GM18499 (cell line): ENCODE results near the gene RDX.
"Not testable (repeated sequence)": the region's sequence is repeated elsewhere in the genome, so short reads cannot be mapped to it uniquely, and the experiment has no call there.

Source experiments
- ATAC-seq: cut with Tn5 transposase; IDR thresholded peaks from one replicate; pipeline ENCODE4 v1.9.1; 2021; ENCODE audit warnings: moderate number of reproducible peaks; ENCODE audit not compliant: insufficient read depth, unreplicated experiment

Gene RDX

GRCh38 chr11:110306019-110306388, 9.6 kb upstream of the RDX start:
- not testable (repeated sequence) for ATAC-seq

DNA sequence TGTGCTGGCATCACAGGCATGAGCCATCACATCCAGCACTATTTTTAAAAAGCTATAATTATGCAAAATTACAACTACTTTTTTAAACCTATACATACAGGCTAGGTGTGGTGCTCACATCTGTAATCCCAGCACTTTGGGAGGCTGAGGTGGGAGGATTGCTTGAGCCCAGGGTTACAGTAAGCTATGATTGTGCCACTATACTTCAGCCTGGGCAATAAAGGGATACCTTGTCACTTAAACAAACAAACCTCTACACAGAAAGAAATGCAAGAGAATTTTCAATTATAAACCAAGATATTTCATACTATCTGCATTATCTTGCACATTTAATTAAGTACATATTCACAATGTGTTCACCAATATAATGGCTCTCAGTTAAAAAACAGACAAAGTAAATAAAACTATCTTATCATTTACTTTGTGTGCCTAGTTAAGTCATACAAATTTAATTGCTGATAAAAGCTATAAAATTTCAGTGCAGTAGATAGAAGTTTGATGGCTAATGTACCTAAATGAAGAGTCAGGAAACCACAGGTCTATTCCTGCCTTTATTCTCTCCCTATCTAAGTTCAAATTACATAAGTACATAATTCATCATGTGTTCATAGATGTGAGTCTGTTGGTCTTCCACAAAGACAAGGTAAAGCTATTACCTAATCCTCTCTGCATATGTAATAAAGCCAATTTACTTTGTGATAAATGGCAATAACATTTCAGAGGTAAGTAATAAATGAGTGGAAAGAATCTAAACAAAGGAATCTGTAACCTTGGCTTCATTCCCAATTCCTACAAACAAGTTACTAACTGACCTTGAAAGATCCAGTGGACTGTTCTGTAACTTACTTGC, 9.0 kb upstream of the RDX start:
- no peak for ATAC-seq

- ATAC-seq = no peak
Measured at GRCh38 chr11:110303414-110303826, 7.0 kb upstream of the RDX start.

GRCh38 chr11:110301577-110301976, 5.2 kb upstream of the RDX start:
- no peak for ATAC-seq

DNA sequence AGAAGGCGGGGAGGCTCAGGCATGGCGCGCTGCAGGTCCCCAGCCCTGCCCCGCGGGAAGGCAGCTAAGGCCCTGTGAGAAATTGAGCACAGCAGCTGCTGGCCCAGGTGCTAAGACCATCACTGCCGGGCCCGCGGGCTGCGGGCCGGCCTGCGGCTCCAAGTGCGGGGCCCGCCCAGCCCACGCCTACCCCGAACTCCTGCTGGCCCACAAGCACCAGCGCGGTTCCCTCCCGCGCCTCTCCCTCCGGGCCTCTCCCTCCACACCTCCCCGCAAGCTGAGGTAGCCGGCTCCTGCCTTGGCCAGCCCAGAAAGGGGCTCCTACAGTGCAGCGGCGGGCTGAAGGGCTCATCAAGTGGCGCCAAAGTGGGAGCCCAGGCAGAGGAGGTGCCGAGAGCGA, 4.6 kb upstream of the RDX start:
- ATAC-seq = no peak

DNA sequence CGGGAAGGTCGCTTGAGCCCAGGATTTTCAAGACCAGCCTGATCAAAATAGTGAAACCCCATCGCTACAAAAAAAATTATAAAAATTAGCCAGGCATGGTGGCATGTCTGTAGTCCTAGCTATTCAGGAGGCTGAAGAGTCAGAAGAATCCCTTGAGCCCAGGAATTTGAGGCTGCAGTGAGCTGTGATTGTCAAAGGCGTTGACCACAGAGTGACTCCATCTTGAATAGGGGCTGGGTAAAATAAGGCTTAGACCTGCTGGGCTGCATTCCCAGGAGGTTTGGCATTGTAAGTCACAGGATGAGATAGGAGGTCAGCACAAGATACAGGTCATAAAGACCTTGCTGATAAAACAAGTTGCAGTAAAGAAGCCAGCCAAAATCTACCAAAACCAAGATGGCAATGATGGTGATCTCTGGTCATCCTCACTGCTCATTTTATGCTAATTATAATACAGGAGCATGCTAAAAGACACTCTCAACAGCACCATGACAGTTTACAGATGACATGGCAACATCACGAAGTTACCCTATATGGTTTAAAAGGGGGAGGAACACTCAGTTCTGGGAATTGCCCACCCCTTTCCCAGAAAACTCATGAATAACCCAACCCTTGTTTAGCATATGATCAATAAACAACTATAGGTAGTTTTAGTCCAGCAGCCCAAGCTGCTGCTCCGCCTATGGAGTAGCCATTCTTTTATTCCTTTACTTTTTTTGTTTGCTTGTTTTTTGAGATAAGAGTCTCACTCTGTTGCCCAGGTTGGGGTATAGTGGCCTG, 2.8 kb upstream of the RDX start:
- no peak for ATAC-seq

- ATAC-seq = no peak
Measured at GRCh38 chr11:110298301-110298765, 1.9 kb upstream of the RDX start.

- no peak for ATAC-seq
Measured at GRCh38 chr11:110297726-110298300, 1.4 kb upstream of the RDX start.

GRCh38 chr11:110297076-110297725, 787 bp upstream of the RDX start:
- ATAC-seq = no peak

- peak; percentile 56 for ATAC-seq
Measured at GRCh38 chr11:110295531-110296225, 736 bp downstream of the RDX start.

DNA sequence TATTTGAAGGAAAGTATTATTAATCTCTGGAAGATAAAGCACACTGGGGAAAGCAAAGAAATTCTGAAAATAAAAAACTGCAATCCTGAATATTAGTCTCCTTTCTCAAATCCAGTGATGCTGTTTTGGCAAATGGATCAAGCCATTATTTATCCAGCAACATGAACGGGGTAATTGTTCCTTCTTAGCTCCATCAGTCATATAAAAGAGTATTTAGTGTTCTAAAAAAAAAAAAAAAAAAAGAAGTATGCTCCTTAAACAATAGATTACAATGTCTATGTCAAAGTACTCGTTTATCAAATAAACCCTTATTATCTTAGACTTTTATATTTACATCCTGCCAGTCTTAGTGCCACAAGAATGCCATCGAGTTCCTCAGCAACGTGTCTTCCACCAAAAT, 1.3 kb downstream of the RDX start:
- ATAC-seq = no peak

DNA sequence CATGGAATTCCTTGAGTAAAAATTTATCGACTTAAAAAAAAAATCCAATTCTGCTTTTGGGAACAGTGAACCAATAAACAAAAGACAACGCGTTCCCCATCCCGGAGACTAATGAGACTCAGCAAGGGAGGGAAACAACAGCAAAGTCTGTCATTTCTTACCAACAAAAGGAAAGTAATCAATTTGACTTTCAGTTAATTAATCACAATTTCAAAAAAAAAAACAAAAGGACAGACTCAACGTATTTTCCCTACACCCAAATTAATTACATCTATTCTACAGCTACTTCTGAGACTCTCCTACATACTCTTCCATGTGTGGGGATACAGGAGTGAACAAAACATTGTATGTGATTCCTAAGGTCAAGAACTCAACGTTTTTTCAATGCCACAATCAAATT, 1.9 kb downstream of the RDX start:
- no peak for ATAC-seq

DNA sequence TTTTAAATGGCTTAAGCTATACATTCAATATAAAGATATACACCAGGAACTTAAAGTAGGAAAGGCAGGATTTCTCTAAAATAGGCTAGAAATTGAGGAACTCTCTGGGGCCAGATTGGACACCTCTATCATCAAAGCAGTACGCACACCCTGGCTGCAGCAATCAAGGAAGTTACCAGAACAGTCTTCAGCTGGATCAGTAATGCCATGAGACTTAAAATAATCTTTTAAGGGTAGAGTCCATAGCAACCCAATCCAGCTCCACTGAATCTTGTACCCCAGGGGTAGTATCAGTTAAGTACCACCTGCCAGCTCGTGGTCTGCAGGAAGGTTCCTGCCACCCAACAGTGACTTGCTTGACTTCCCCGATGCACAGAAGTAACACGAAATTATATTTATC, 3.0 kb downstream of the RDX start:
- ATAC-seq = no peak

GRCh38 chr11:110292146-110292545, 4.3 kb downstream of the RDX start:
- not testable (repeated sequence) for ATAC-seq

- no peak for ATAC-seq
Measured at GRCh38 chr11:110290591-110291334, 5.7 kb downstream of the RDX start.

GRCh38 chr11:110289472-110289871, 6.9 kb downstream of the RDX start:
- ATAC-seq = no peak

- ATAC-seq = no peak
Measured at GRCh38 chr11:110287537-110287936, 8.9 kb downstream of the RDX start.

- no peak for ATAC-seq
Measured at GRCh38 chr11:110286298-110287040, 9.9 kb downstream of the RDX start.

DNA sequence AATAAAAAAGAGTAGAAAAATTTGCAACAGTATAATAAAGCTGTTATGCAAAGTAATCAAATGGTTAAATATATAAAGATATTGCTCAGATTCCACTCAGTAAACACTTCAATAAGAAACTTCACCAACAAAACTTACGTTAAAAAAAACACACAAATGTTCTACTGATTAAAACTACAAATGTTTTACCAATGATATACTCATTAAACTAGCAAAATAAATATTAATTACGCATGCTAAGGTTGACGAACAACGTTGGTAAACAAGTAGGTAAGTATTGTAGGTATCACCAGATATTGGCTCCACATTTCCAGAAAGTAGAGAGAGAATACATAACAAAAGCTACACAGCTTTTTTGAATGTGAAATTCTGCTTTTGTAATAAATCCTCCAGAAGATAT, 12.6 kb downstream of the RDX start:
- no peak for ATAC-seq
